Measurements from ENCODE around the gene SOCS7.
A peak's percentile ranks its signal among the peaks of the same experiment; 100 is the strongest.

The SOCS7 gene

DNA sequence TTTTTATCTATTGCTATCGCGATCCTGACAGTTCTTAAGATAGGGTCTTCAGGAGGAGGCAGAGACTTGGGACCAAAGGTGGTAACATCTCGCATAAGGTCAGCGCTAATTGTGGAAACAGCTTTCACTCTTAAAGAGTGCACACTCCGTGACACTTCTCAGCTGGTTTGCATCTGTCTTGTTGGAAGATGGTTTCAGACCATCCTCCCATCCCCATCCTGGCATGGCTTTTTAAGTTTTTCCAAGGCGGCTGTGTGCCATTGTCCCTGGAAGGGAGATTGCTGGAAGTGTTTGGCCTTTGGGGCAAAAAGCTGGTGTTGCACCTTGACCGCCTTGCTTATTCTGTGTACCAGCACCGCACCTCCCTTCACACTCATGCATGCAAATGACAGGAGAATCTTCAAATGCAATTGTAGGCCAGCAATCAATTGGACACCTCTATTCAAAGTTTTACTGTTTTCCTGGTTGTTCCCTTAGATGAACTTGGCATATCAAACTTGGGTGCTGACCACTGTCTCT, 1.5 kb downstream of the SOCS7 start:
- Histone ChIP-seq H3K4me3 (ENCODE audit: extremely low read depth, insufficient read depth, low read length, poor library complexity, severe bottlenecking) (peak overlapping the region; percentile 71), H3K27ac (ENCODE audit: low read depth, low read length, severe bottlenecking) (no peak overlapping the region), H3K9me3 (ENCODE audit: control insufficient read depth, low read length) (no peaks in the 10 kb centered on the region), H3K36me3 (ENCODE audit: control insufficient read depth, insufficient read depth, low read length) (no peaks in the 10 kb centered on the region), H3K4me1 (ENCODE audit: control insufficient read depth, insufficient read depth, low read length, poor library complexity, severe bottlenecking) (peaks cover 2% of the 10 kb centered on the region)
- 24 to 46% methylated on average over 4 to 7 of the region's 8 CpGs for WGBS, 2 experiments (ENCODE audit: insufficient coverage in 2 of 2)

DNA sequence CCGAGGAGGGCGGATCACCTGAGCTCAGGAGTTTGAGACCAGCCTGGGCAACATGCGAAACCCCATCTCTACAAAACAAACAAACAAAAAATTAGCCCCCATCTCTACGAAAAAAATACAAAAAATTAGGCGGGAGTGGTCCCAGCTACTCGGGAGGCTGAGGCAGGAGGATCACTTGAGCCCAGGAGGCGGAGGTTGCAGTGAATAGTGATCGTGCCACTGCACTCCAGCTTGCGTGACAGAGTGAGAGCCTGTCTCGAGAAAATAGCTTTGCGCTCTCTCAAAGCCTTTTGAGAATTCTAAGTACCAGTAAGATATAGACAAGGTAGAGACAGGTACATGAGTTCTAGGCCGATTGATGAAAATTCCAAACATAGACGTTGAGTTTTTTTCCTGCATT, 2.0 kb downstream of the SOCS7 start:
- no peaks in the 10 kb centered on the region for H3K9me3 ChIP-seq (ENCODE audit: control insufficient read depth, low read length)
- no peak overlapping the region for H3K27ac ChIP-seq (ENCODE audit: low read depth, low read length, severe bottlenecking)
- no peaks in the 10 kb centered on the region for H3K36me3 ChIP-seq (ENCODE audit: control insufficient read depth, insufficient read depth, low read length)
- WGBS, 2 experiments (ENCODE audit: insufficient coverage in 2 of 2): 96% methylated on average over 11 of the region's 13 CpGs
- H3K4me3 ChIP-seq (ENCODE audit: extremely low read depth, insufficient read depth, low read length, poor library complexity, severe bottlenecking): peak overlapping the region; percentile 71
- H3K4me1 ChIP-seq (ENCODE audit: control insufficient read depth, insufficient read depth, low read length, poor library complexity, severe bottlenecking): peaks cover 2% of the 10 kb centered on the region

DNA sequence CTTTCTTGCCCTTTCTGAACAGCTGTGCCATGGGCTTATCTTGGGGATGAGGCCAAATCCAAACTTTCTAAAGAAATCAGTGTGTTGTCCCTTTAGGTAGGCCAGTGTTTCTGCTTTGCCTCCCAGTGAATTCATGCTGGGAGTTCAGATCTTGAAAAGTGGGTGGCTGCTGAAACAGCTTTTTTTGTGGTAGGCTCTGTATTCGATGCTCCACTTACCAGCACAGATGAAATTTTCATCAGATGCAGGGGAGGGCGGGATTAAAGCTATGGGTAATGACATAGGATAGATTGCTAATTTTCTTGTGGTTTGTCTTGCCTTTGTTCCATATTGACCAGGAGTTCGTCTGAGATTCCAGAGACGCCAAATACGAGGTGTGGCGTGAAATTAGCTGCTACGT, 2.8 kb downstream of the SOCS7 start:
- H3K9me3 ChIP-seq (ENCODE audit: control insufficient read depth, low read length): no peaks in the 10 kb centered on the region
- no peak overlapping the region for H3K4me3 ChIP-seq (ENCODE audit: extremely low read depth, insufficient read depth, low read length, poor library complexity, severe bottlenecking)
- peaks cover 2% of the 10 kb centered on the region for H3K4me1 ChIP-seq (ENCODE audit: control insufficient read depth, insufficient read depth, low read length, poor library complexity, severe bottlenecking)
- 90 to 96% methylated on average over 5 to 7 of the region's 7 CpGs for WGBS, 2 experiments (ENCODE audit: insufficient coverage in 2 of 2)
- H3K27ac ChIP-seq (ENCODE audit: low read depth, low read length, severe bottlenecking): no peak overlapping the region
- no peaks in the 10 kb centered on the region for H3K36me3 ChIP-seq (ENCODE audit: control insufficient read depth, insufficient read depth, low read length)

DNA sequence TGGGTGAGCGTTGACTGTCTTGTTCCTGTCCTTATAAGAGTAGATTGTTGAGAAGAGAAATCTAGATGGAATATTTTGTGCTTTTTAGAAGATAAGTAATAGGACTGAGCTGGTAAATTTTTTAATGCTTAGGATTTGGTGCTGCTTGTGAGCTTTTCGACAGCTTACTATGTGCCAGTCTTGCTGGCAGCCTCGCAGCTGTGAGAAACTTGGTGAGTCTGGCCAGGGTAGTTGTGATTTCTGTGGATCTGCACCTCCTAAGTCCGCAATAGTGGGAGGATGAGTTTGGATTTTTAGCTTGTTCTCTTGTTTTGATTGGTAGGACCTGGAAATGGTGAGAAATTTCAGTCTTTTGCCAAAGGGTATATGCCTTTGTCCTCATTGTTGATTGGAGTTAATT, 3.6 kb downstream of the SOCS7 start:
- Histone ChIP-seq H3K9me3 (ENCODE audit: control insufficient read depth, low read length) (no peaks in the 10 kb centered on the region), H3K36me3 (ENCODE audit: control insufficient read depth, insufficient read depth, low read length) (no peaks in the 10 kb centered on the region), H3K4me3 (ENCODE audit: extremely low read depth, insufficient read depth, low read length, poor library complexity, severe bottlenecking) (no peak overlapping the region), H3K27ac (ENCODE audit: low read depth, low read length, severe bottlenecking) (no peak overlapping the region), H3K4me1 (ENCODE audit: control insufficient read depth, insufficient read depth, low read length, poor library complexity, severe bottlenecking) (peaks cover 2% of the 10 kb centered on the region)
- 91 to 92% methylated on average over 3 of the region's 4 CpGs for WGBS, 2 experiments (ENCODE audit: insufficient coverage in 2 of 2)

DNA sequence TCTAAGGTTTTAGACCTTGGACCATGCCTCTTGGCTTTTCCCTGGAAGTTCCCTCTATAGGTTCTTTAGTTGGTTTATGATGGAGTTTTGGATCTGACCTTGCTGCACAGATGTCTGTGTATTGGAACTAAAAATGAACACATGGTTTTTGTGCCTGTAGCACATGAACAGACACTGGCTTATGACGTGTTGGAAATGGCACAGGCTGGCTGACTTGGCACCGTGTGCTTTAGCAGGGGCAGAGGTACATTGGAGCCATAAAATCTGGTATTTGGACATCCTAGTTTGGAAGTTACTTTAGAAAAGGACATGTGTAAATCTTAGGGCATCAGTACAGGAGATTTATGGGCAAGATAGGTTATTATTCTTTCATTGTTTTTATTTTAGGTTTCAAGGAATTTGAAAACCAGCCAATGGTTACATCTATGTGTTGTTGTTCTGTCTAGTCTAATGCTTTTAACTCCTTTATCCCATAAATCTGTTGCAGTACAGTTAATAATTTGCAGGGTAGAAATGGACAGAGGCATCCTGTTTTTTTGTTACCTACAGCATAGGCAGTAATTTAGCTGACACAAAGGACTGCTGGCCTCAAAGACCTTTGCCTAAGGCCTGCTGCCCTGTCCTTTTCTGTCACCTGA, 6.0 kb downstream of the SOCS7 start:
- Histone ChIP-seq H3K36me3 (ENCODE audit: control insufficient read depth, insufficient read depth, low read length) (peaks cover 13% of the 10 kb centered on the region), H3K27ac (ENCODE audit: low read depth, low read length, severe bottlenecking) (no peak overlapping the region), H3K9me3 (ENCODE audit: control insufficient read depth, low read length) (no peaks in the 10 kb centered on the region), H3K4me1 (ENCODE audit: control insufficient read depth, insufficient read depth, low read length, poor library complexity, severe bottlenecking) (peaks cover 14% of the 10 kb centered on the region), H3K4me3 (ENCODE audit: extremely low read depth, insufficient read depth, low read length, poor library complexity, severe bottlenecking) (no peak overlapping the region)
- 93 to 96% methylated on average over 2 of the region's 2 CpGs for WGBS, 2 experiments (ENCODE audit: insufficient coverage in 2 of 2)

DNA sequence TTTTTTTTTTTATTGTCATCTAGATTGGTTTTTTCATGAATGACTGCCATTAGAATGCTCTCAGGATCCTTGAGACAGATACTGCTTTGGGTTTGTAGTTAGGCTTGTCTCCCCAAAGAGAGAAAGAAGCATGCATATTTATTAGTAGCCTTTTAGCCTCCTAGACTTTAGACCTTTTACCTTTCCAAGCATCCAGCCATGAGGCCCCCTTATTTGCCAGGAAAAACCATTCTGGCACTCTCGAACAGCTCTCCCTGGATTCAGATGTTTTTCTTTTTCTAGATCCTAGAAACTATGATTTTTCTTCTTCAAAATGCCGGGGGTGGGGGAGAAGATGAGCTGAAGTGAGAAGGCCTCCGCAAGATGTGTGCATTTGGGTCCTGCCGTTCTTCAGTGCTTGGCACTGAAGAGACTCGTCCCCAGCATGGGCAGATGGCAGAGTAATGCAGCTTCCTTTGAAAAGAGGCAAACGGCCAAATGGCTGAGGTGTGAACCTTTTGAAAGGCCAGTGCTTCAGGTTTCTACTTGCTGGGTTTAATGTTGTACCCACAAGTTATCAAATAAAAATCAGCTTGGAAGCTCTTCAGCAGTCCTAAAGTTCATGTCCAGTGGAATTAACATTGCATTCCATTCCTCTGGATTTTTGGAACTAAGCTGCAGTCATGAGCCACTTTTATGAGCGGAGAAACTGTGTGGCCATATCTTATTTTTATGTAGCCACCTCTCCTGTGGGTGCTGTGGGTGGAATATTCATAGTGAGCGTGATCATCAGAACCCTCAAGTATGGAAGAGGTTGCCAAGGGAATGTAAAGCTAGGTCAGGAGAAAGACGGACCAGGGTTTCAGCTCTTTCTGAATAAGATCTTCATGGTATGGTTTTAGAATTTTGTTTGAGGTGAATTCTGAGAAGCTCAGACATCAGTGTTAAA, 7.2 kb downstream of the SOCS7 start:
- no peak overlapping the region for H3K4me3 ChIP-seq (ENCODE audit: extremely low read depth, insufficient read depth, low read length, poor library complexity, severe bottlenecking)
- no peaks in the 10 kb centered on the region for H3K9me3 ChIP-seq (ENCODE audit: control insufficient read depth, low read length)
- WGBS, 2 experiments (ENCODE audit: insufficient coverage in 2 of 2): 89 to 93% methylated on average over 7 to 8 of the region's 9 CpGs
- no peak overlapping the region for H3K27ac ChIP-seq (ENCODE audit: low read depth, low read length, severe bottlenecking)
- peaks cover 14% of the 10 kb centered on the region for H3K4me1 ChIP-seq (ENCODE audit: control insufficient read depth, insufficient read depth, low read length, poor library complexity, severe bottlenecking)
- peaks cover 24% of the 10 kb centered on the region for H3K36me3 ChIP-seq (ENCODE audit: control insufficient read depth, insufficient read depth, low read length)

DNA sequence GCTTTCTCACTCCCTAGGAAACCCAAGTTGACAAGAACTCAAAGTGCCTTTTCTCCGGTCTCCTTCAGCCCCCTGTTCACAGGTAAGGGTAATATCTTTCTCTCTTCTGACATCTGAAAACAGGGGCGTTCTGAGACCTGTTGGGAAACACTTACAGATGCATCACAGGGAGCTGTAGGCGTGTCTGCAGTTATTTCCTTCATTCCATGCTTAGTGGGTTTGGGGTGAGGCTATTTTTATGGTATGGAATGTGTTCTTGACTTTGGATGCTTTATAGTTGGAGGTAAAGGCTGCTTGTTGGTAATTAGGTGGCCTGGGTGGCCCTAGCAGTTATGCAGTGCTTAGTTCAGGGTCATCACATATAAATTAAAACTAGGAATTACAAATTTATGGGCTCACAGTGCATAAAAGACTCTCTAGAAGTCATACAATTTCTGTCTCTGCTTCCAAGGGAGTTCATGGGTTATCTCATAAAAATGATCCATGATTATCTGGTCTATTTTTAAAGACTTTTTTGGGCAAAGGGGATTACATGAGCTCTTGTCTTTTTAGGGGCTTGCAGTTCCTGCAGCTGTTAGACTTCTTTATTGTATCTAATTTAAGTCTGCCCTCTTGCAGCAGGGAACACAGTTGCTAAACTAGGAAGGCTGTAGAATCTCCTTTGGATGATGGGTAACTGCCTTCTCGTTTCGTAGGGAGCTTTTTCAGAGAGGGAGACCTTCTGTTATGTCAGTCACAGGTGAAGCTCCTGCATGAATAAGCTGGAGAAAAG, 10.2 kb downstream of the SOCS7 start:
- Histone ChIP-seq H3K27ac (ENCODE audit: low read depth, low read length, severe bottlenecking) (no peak overlapping the region), H3K4me3 (ENCODE audit: extremely low read depth, insufficient read depth, low read length, poor library complexity, severe bottlenecking) (no peak overlapping the region), H3K4me1 (ENCODE audit: control insufficient read depth, insufficient read depth, low read length, poor library complexity, severe bottlenecking) (peaks cover 11% of the 10 kb centered on the region), H3K9me3 (ENCODE audit: control insufficient read depth, low read length) (no peaks in the 10 kb centered on the region), H3K36me3 (ENCODE audit: control insufficient read depth, insufficient read depth, low read length) (peaks cover 41% of the 10 kb centered on the region)
- 96 to 98% methylated on average over 3 to 4 of the region's 5 CpGs for WGBS, 2 experiments (ENCODE audit: insufficient coverage in 2 of 2)

DNA sequence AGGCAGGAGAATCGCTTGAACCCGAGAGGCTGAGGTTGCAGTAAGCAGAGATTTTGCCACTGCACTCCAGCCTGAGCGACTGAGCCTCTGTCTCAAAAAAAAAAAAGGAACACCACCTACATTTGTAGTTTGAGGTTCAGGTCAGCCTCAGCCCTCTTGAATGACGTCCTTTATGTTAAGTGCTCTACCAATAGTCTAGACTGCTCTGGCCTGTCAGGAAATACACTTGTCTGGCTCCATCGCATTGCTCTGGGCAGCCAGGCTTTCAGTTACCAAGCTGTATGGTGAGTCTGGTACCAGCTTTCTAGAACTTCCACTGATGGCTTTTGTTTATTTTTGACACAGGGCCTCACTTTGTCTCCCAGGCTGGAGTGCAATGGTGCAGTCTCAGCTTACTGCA, 11.4 kb downstream of the SOCS7 start:
- H3K9me3 ChIP-seq (ENCODE audit: control insufficient read depth, low read length): no peaks in the 10 kb centered on the region
- H3K27ac ChIP-seq (ENCODE audit: low read depth, low read length, severe bottlenecking): no peak overlapping the region
- peaks cover 11% of the 10 kb centered on the region for H3K4me1 ChIP-seq (ENCODE audit: control insufficient read depth, insufficient read depth, low read length, poor library complexity, severe bottlenecking)
- no peak overlapping the region for H3K4me3 ChIP-seq (ENCODE audit: extremely low read depth, insufficient read depth, low read length, poor library complexity, severe bottlenecking)
- 93 to 99% methylated on average over 5 of the region's 5 CpGs for WGBS, 2 experiments (ENCODE audit: insufficient coverage in 2 of 2)
- H3K36me3 ChIP-seq (ENCODE audit: control insufficient read depth, insufficient read depth, low read length): peaks cover 49% of the 10 kb centered on the region

DNA sequence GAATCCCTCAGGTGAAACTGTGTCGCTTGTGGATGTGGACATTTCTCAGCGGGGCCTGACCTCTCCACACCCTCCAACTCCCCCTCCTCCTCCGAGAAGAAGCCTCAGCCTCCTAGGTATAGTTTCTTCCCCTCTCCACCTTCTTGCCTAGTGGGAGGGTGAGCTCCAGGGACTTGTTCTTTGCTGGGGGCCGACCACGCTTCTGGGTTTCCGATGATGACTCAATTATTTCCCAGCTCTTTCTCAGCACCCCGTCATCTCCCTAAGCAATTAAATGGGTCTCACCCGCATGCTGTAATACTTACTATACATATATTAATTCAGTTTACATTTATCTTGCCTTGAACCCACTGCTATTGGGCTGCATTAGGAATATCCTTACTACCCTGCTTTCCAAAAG, 13.1 kb downstream of the SOCS7 start:
- Histone ChIP-seq H3K4me1 (ENCODE audit: control insufficient read depth, insufficient read depth, low read length, poor library complexity, severe bottlenecking) (peaks cover 11% of the 10 kb centered on the region), H3K36me3 (ENCODE audit: control insufficient read depth, insufficient read depth, low read length) (peaks cover 66% of the 10 kb centered on the region), H3K4me3 (ENCODE audit: extremely low read depth, insufficient read depth, low read length, poor library complexity, severe bottlenecking) (no peak overlapping the region), H3K27ac (ENCODE audit: low read depth, low read length, severe bottlenecking) (no peak overlapping the region), H3K9me3 (ENCODE audit: control insufficient read depth, low read length) (no peaks in the 10 kb centered on the region)
- WGBS, 2 experiments (ENCODE audit: insufficient coverage in 2 of 2): 87 to 94% methylated on average over 3 to 6 of the region's 8 CpGs

DNA sequence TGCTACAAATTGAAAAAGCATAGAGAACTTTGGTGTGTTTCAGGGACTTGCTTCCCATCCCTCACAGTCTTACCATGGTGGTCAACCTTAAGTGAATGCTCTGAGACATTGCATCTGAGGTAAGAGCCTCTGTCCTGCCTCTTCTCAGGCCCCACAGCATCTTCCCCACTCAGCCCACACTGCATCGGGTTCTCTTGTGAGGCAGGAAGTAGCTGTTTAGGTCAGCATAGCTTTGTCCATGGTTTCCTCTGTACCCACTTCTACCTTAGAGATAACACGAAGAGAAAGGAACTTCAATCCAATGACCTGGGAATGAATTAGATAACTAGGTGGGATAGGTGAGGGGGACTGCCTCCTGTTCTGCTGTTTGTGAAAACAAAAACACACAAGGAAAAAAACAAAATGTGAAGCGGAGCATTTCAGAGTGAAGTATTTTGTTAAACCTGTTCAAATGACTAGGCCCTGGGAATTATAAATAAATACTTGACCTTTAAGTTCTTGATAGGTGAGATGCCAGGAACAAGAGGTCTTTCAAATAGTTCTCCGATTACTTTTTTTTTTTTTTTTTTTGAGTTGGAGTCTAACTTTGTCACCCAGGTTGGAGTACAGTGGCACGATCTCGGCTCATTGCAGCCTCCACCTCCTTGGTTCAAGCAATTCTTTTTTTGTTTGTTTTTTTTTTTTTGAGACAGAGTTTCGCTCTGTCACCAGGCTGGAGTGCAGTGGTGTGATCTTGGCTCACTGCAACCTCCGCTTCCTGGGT, 17.7 kb downstream of the SOCS7 start:
- Histone ChIP-seq H3K4me1 (ENCODE audit: control insufficient read depth, insufficient read depth, low read length, poor library complexity, severe bottlenecking) (no peaks in the 10 kb centered on the region), H3K9me3 (ENCODE audit: control insufficient read depth, low read length) (no peaks in the 10 kb centered on the region), H3K4me3 (ENCODE audit: extremely low read depth, insufficient read depth, low read length, poor library complexity, severe bottlenecking) (no peak overlapping the region), H3K27ac (ENCODE audit: low read depth, low read length, severe bottlenecking) (no peak overlapping the region), H3K36me3 (ENCODE audit: control insufficient read depth, insufficient read depth, low read length) (peaks cover 73% of the 10 kb centered on the region)
- WGBS, 2 experiments (ENCODE audit: insufficient coverage in 2 of 2): 100% methylated on average over 2 to 3 of the region's 8 CpGs
